Fibroblast of mammary gland (primary cell): ENCODE results near the gene CYS1.
"Not testable (repeated sequence)": the region's sequence is repeated elsewhere in the genome, so short reads cannot be mapped to it uniquely, and the experiment has no call there.

Experiments used
- DNase-seq: peaks from one replicate; pipeline ENCODE4 v3.0.0-alpha.2; 2010; ENCODE audit warnings: low read depth
- H3K4me3 ChIP-seq: 2 replicates; pipeline ENCODE4 v1.5.1; 2011; ENCODE audit warnings: low read depth, mild to moderate bottlenecking, low read length, moderate library complexity; ENCODE audit not compliant: control insufficient read depth
- CTCF ChIP-seq: conservative IDR thresholded peaks from 2 replicates; pipeline ENCODE4 v1.5.1; 2011; ENCODE audit warnings: low read depth, low read length, inconsistent platforms; ENCODE audit not compliant: control insufficient read depth, insufficient read depth

The CYS1 gene

GRCh38 chr2:10017313-10017941, 62.8 kb downstream of the CYS1 start:
- no peak for DNase-seq
- no peak overlapping the region for H3K4me3 ChIP-seq
- TF ChIP-seq CTCF, result no peak

DNA sequence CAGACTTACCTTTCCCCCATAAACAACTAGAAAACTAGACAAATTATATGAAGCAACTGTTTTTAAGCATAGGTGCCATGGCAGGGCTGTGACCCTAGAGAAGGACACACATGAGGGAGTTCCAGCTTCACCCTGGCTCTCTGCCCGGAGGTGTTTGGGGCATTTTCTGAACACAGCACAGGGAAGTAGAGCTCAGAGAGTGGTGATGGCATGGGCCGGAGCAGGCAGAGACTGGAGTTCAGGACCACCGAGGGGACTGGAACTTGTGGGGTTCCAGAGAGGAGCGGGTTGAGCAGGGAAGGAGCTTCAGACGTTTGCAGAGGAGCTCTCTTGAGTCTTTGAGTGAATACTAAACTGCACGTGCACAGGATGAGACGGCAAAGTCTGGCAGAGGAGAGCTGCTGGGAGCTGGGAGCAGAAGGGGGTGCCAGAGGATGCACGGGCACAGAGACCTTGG, 63.4 kb downstream of the CYS1 start:
- no peak for DNase-seq
- TF ChIP-seq CTCF, result no peak
- no peak overlapping the region for H3K4me3 ChIP-seq

- H3K4me3 ChIP-seq, result no peak overlapping the region
- no peak for TF ChIP-seq CTCF
- DNase-seq, result no peak
Measured at GRCh38 chr2:10016001-10016801, 64.0 kb downstream of the CYS1 start.

DNA sequence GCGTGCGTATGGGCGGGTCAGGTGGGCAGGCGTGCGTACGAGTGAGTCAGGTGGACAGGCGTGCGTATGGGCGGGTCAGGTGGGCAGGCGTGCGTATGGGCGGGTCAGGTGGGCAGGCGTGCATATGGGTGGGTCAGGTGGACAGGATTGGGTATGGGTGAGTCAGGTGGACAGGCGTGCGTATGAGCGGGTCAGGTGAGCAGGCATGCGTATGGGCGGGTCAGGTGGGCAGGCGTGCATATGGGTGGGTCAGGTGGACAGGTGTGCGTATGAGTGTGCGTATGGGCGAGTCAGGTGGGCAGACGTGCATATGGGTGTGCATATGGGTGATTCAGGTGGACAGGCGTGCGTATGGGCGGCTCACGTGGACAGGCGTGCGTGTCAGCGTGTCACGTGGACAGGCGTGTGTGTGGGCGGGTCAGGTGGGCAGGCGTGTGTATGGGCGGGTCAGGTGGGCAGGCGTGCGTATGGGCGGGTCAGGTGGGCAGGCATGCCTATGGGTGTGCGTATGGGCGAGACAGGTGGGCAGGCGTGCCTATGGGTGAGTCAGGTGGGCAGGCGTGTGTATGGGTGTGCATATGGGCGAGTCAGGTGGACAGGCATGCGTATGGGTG, 64.7 kb downstream of the CYS1 start:
- H3K4me3 ChIP-seq, DNase-seq: not testable (repeated sequence)

- no peak for TF ChIP-seq CTCF
- DNase-seq, result no peak
- H3K4me3 ChIP-seq, result no peak overlapping the region
Measured at GRCh38 chr2:10014418-10015190, 65.6 kb downstream of the CYS1 start.

DNA sequence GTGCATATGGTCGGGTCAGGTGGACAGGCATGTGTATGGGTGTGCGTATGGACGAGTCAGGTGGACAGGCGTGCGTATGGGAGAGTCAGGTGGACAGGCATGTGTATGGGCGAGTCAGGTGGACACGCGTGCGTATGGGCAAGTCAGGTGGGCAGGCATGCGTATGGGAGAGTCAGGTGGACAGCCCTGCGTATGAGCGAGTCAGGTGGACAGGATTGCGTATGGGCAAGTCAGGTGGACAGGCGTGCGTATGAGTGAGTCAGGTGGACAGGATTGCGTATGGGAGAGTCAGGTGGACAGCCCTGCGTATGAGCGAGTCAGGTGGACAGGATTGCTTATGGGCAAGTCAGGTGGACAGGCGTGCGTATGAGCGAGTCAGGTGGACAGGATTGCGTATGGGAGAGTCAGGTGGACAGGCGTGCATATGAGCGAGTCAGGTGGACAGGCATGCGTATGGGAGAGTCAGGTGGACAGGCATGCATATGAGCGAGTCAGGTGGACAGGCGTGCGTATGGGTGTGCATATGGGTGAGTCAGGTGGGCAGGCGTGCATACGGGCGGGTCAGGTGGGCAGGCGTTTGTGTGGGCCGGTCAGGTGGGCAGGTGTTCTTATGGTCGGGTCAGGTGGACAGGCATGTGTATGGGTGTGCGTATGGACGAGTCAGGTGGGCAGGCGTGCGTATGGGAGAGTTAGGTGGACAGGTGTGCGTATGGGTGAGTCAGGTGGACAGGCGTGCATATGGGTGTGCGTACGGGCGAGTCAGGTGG, 66.4 kb downstream of the CYS1 start:
- DNase-seq, result not testable (repeated sequence)

GRCh38 chr2:10012963-10013461, 67.2 kb downstream of the CYS1 start:
- no peak overlapping the region for H3K4me3 ChIP-seq
- DNase-seq, result no peak
- TF ChIP-seq CTCF, result no peak

More for the DNA sequence above, 66.4 kb downstream of the CYS1 start:
- H3K4me3 ChIP-seq, result not testable (repeated sequence)

GRCh38 chr2:10012366-10012962, 67.7 kb downstream of the CYS1 start:
- H3K4me3 ChIP-seq, DNase-seq: not testable (repeated sequence)

- H3K4me3 ChIP-seq, DNase-seq: not testable (repeated sequence)
Measured at GRCh38 chr2:10011606-10012325, 68.4 kb downstream of the CYS1 start.
